HuH-7.5 (cell line): ENCODE data around the gene IGFLR1.
A peak's percentile ranks its signal among the peaks of the same experiment; 100 is the strongest.
"Not testable (repeated sequence)": the region's sequence is repeated elsewhere in the genome, so short reads cannot be mapped to it uniquely, and the experiment has no call there.

Experiments used
- DNase-seq: peaks from one replicate; pipeline ENCODE4 v3.0.0; 2011; ENCODE audit warnings: low spot score

The IGFLR1 gene

GRCh38 chr19:35777086-35777841 lies 35.0 kb upstream of the IGFLR1 start:
- no peak for DNase-seq

GRCh38 chr19:35776102-35776788 lies 34.0 kb upstream of the IGFLR1 start:
- no peak for DNase-seq

DNA sequence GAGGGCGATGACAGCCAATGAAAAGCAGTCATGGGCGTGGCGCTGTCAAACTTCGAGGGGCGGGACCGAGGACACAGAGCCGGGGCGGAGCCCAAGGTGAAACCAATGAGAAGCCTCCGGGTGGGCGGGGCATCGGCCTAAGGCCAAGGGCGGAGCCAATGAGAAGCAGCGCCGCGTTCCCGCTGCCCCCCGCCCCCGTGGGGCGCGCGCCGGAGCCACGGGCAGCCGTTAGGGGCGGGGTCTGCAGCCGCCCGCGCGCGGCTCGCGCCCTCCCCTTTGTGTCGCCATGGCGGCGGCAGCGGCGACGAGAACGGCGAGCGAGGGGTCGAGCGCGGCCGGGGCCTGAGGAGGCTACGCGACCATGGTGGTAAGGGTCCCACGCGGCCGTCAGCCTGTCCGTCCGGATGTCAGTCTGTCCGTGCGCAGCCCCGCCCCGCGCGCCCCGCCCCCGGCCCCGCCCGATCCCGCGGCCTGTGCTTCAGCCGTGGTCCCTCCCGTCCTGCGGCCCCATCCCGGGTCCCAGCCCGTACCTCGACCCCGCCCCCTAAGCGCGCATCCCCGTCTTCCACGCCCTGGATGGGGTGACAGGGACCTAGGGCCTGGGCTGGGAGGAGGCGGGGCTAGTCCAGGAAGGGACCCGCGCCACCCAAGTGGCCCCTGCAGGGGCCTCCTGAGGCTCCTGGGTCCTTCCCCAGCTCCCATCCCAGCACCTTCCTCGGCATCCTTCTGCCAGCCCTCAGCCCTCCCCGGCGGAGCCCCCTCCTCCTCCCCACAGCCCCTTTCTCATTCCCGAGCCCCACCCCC lies 33.2 kb upstream of the IGFLR1 start, which contains the start of gene ARHGAP33:
Gene ARHGAP33 (plus strand): TSS at position 267 of the 804 bp plus-strand sequence. CDS start 95 bp downstream, at position 362.
- peak; percentile 98 for DNase-seq

GRCh38 chr19:35775046-35775297 lies 32.7 kb upstream of the IGFLR1 start:
- no peak for DNase-seq

DNA sequence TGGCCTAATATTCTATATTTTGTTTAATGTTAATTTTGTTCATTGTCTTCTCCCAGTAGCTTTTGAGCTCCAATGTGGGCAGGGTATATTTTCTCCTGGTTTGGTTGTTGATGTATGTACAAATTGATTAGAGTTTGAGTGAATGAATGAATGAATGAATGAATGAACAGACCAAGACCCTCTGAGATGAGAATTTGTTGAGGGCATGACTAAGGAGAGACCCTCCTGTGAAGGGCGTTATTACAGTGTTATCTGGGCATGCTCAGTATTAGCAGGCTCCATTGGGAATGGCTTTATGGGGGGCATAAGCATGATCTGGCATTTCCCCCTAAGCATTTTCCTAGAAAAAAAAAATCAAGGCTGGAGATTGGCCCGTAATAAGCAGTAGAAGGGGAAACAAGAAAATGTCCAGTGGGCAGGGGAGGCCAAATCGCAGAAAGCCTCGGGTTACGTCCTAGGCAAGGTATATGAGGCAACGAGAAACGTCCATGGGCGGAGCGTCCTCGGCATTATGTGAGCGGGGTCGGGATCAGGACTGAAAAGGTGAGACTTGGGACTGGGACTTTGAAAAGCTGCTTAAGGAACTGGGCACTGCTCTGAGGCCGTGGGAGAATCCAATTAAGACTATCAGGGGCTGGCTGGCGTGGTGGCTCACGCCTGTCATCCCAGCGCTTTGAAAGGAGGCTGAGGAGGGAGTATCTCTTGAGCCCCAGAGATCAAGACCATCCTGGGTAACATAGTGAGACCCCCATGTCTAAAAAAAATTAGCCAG lies 32.2 kb upstream of the IGFLR1 start:
- DNase-seq = no peak

- DNase-seq = no peak
Observed at GRCh38 chr19:35773020-35773806, 31.0 kb upstream of the IGFLR1 start.

- not testable (repeated sequence) for DNase-seq
Observed at GRCh38 chr19:35772362-35772761, 30.1 kb upstream of the IGFLR1 start.

GRCh38 chr19:35768082-35768421 lies 25.8 kb upstream of the IGFLR1 start:
- DNase-seq = no peak

GRCh38 chr19:35767288-35768081 lies 25.2 kb upstream of the IGFLR1 start:
- DNase-seq = no peak

DNA sequence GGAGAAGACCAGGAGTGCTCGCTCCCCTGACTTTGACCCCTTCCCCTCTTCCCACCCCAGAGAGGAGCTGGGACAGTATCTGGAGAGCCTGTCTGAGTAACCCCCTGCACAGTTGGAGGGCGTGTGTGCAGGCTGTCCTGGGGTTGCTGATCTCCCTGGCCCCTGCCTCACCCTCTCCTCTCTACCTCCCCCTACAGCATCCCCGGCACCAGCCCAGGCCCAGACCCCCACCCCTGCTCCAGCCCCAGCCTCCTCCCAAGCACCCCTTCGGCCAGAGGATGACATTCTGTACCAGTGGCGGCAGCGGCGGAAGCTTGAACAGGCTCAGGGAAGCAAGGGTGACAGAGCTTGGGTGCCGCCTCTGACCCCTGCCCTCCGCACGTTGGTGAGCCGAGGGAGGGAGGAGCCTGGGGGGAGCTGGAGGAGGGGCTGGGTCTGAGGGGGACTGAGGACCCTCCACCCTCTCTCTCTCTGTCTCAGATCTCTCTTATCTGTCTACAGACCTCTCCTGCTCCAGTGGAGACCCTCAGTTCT lies 24.4 kb upstream of the IGFLR1 start:
- no peak for DNase-seq

DNA sequence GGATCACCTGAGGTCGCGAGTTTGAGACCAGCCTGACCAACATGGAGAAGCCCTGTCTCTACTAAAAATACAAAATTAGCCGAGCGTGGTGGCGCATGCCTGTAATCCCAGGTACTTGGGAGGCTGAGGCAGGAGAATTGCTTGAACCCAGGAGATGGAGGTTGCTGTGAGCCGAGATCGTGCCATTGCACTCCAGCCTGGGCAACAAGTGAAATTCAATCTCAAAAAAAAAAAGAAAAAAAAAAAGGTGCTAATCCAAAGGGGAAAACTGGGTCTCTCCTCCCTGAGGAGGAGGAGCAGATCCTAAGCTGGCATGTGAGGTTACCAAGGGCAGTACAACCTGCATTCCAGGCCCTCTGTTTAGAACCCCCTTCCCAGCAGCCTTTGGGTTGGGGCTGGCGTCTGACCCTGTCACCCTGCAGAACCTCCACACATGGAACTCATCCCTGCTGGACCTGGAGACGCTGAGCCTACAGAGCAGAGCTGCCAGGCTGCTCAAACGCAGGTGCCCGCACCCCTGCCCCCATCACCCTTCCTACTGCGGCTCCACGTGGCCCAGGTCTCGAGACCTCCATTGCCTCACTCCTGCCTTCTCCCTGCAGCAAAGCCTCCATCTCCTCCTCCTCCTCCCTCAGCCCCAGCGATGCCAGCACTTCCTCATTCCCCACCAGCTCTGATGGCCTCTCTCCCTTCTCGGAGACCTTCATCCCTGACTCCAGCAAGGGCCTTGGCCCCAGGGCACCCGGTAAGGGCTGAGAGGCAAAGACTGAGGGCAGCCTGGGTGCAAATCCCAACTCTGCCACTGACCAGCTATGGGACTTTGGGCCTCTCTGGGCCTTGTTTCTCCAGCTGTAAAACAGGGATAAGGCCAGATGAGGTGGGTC lies 22.4 kb upstream of the IGFLR1 start:
- DNase-seq = no peak

DNA sequence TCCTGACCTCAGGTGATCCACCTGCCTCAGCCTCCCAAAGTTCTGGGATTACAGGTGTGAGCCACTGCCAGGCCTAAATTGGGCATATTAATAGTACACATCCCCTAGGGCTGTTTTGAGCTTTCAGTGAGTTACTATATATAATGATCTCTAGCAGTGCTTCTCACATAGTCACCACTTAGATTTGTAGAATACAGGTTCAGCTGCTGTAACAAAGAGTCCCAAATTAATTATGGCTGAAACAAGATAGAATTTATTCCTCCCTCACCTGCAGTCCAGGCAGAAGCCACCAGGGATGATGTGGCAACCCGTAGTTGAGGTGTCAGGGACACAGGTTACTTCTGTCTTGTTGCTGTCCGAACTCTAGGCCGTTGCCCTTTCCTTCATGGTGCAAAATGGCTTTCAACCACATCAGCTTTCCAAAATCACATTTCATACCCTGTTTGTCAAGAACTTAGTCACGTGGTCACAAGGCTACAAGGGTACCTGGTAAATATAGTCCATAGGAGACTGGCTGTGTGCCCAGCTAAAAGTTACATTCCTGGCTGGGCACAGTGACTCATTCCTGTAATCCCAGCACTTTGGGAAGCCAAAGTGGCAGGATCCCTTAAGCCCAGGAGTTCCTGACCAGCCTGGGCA lies 18.6 kb upstream of the IGFLR1 start:
- DNase-seq = no peak

GRCh38 chr19:35759697-35760096 lies 17.4 kb upstream of the IGFLR1 start:
- no peak for DNase-seq

DNA sequence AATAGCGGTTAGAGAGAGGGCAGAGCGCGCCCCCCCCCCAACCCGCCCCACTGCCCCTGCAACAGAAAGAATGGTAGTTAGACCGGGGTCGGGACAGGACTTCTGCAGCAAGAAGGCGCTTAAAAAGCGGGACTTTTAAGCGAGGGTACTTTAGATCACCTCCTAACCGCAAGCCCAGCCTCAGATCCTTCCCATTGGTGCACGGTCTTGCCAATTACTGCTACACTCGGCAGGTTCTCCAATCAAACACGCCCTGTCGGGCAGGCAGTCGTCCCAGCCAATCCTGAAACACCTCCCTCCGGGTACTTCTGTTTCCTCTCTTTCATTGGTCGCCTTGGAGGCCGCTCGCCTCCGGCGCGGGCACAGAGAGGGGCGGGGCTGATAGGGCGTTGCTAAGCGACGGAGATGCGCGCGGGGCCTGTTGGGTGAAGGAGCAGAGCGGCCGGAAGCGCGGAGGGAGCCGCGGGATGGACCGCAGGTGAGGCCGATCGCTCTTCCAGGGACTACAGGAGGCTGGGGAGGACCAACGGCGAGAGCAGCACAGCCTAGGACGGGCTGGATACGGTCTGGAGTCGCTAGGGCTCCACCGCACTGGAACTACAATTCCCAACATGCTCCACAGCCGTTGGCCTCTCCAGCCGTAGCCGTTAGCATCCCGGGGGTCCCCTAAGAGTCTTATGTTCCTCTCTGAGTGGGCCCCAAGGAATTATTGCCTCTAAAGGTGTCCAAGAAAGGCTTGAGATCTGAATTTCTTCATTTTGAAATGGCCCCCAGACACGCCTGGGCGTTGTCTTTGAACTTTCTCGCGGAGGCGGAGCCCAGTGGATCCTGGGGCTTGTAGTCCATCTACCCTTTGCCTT lies 15.7 kb upstream of the IGFLR1 start, which contains the start of gene PROSER3:
Gene PROSER3 (plus strand): TSS at position 428 of the 860 bp plus-strand sequence. CDS start 40 bp downstream, at position 468.
- DNase-seq = peak; percentile 99

GRCh38 chr19:35757231-35757748 lies 15.0 kb upstream of the IGFLR1 start:
- peak; percentile 51 for DNase-seq

- DNase-seq = no peak
Observed at GRCh38 chr19:35756377-35757230, 14.4 kb upstream of the IGFLR1 start, which contains the start of gene HSPB6. TSS of gene HSPB6 (minus strand) at chr19:35757029. CDS start at chr19:35757008, 21 bp downstream.
